H1 (cell line): ENCODE measurements around the gene CHSY1. TPM values are rescaled to one million over a fixed set of nuclear protein-coding genes. Genes with fewer than 3 reads are reported as not detected.

ENCODE experiments used
- CHD7 ChIP-seq: fragments of 300-600 bp; sonication (generic); IDR thresholded peaks from 2 replicates; pipeline ENCODE4 v1.7.1; 2012; ENCODE audit warnings: low read length, moderate library complexity, mild to moderate bottlenecking, inconsistent platforms; ENCODE audit not compliant: insufficient replicate concordance
- EGR1 ChIP-seq: IDR thresholded peaks from 2 replicates; pipeline ENCODE4 v1.6.1; 2011; ENCODE audit warnings: low read depth, low read length, borderline replicate concordance
- GTF2F1 ChIP-seq: IDR thresholded peaks from 2 replicates; pipeline ENCODE4 v1.6.1; 2012; ENCODE audit warnings: low read depth, low read length, improper control_type of control experiment, borderline replicate concordance
- JUN ChIP-seq: IDR thresholded peaks from 2 replicates; pipeline ENCODE4 v1.6.1; 2011; ENCODE audit warnings: low read depth, mild to moderate bottlenecking, improper control_type of control experiment, low read length
- KDM1A ChIP-seq: fragments of 200-600, 300-600 bp; sonication (generic); IDR thresholded peaks from 2 replicates; pipeline ENCODE4 v1.7.1; 2016; ENCODE audit warnings: mild to moderate bottlenecking, low read length, borderline replicate concordance
- MAFK ChIP-seq: IDR thresholded peaks from 2 replicates; pipeline ENCODE4 v1.6.1; 2012; ENCODE audit warnings: low read depth, mild to moderate bottlenecking, improper control_type of control experiment, low read length
- PHF8 ChIP-seq: fragments of 200-600 bp; sonication (generic); conservative IDR thresholded peaks from 2 replicates; pipeline ENCODE4 v1.7.1; 2012; ENCODE audit warnings: low read depth, mild to moderate bottlenecking, inconsistent platforms, low read length, moderate library complexity
- RAD21 ChIP-seq, 2 experiments: IDR thresholded peaks in 1 of 2; conservative IDR thresholded peaks in 1 of 2; 2 replicates each; pipeline ENCODE4 v1.6.1; 2011; ENCODE audit warnings: low read depth in 2 of 2, low read length in 2 of 2, improper control_type of control experiment in 1 of 2, inconsistent platforms in 1 of 2, mild to moderate bottlenecking in 1 of 2, moderate library complexity in 1 of 2
- SIN3A ChIP-seq, 2 experiments: IDR thresholded peaks in 1 of 2; conservative IDR thresholded peaks in 1 of 2; 2 replicates each; pipeline ENCODE4 v1.6.1; 2011 to 2012; ENCODE audit warnings: low read length in 2 of 2, improper control_type of control experiment in 1 of 2, low read depth in 1 of 2, mild to moderate bottlenecking in 1 of 2
- YY1 ChIP-seq: IDR thresholded peaks from 2 replicates; pipeline ENCODE4 v1.6.1; 2011; ENCODE audit warnings: low read depth, mild to moderate bottlenecking, low read length
- polyA plus RNA-seq, 7 experiments: library from polyadenylated mRNA; depleted of rRNA in 3 of 7; stranded (reverse) in 5 of 7; unstranded in 2 of 7; fragments of >200 nt in 5 of 7; fragments of 200-250 nt in 2 of 7; gene quantifications; 1 replicate in 5 of 7; 2 replicates in 1 of 7; 4 replicates in 1 of 7; pipeline versions ENCODE4 v1.2.1 to v1.2.3, GENCODE V29; 2011 to 2013; ENCODE audit warnings: missing spikeins in 2 of 7, mixed read lengths in 2 of 7
- total RNA-seq: library from RNA; stranded (reverse); fragmentation: NEBNext Ultra II Directional; extraction: Animal tissue kit (Norgen Biotek cat#: 25700); gene quantifications from 2 replicates; pipeline ENCODE4 v1.2.1, GENCODE V29; 2021
- TF ChIP-seq, protein P1 (sequence below): IDR thresholded peaks from 2 replicates; pipeline ENCODE4 v1.6.1; 2011; ENCODE audit warnings: low read depth, mild to moderate bottlenecking, low read length; ENCODE audit not compliant: insufficient read depth

CHSY1 gene
- total and polyA plus RNA-seq, 2 of the 8 experiments (the other 6 are each of a cell fraction or from before 2014, with no cell fraction given): 24.9 to 60.7 TPM

DNA sequence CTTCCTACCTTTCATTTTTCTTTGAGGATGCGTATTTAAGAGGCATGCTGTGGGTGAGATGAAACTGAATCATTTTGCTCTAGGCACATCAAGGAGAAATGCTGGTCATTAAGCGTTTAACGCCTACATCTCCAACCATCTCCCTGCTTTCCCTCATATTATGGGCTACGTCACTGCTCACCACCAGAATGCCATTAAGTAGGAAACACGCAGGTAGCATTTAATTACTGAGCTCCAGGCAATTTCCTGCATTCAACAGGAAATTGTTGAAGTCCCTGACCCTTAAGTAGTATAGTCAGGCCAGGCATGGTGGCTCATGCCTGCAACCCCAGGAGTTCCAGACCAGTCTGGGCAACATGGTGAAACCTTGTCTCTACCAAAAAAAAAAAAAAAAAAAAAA lies 66.1 kb downstream of the CHSY1 start (continued):
- no peak for TF ChIP-seq CHD7
- no peak for TF ChIP-seq JUN
- TF ChIP-seq YY1: no peak
- TF ChIP-seq PHF8: no peak
- TF ChIP-seq MAFK: no peak
- TF ChIP-seq GTF2F1: no peak
- TF ChIP-seq EGR1: no peak
- TF ChIP-seq, protein P1, sequence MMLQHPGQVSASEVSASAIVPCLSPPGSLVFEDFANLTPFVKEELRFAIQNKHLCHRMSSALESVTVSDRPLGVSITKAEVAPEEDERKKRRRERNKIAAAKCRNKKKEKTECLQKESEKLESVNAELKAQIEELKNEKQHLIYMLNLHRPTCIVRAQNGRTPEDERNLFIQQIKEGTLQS: no peak
- TF ChIP-seq KDM1A: no peak
- no peak for TF ChIP-seq SIN3A (conservative IDR thresholded peaks at IDR 0.05 in 1 of 2, IDR thresholded peaks at IDR 0.05 in 1 of 2; ENCODE audit: low read depth in 1 of 2, low read length in 2 of 2)
- no peak for TF ChIP-seq RAD21 (IDR thresholded peaks at IDR 0.05 in 1 of 2, conservative IDR thresholded peaks at IDR 0.05 in 1 of 2; ENCODE audit: low read depth in 2 of 2, low read length in 2 of 2)
